ENCODE measurements around the gene PRKAG2.

- TF ChIP-seq RAD21 (IDR thresholded peaks at IDR 0.05; ENCODE audit: low read depth) = no peak
- TF ChIP-seq EGR1 (IDR thresholded peaks at IDR 0.05) = no peak
- no peak for TF ChIP-seq TEAD4 (IDR thresholded peaks at IDR 0.05)
- no peak for TF ChIP-seq TAF1 (IDR thresholded peaks at IDR 0.05; ENCODE audit: low read depth)
- TF ChIP-seq ZBTB7A (IDR thresholded peaks at IDR 0.05; ENCODE audit: low read depth) = no peak
- no peak for TF ChIP-seq TCF12 (IDR thresholded peaks at IDR 0.05; ENCODE audit: low read depth)
- TF ChIP-seq USF1 (IDR thresholded peaks at IDR 0.05) = no peak
- TF ChIP-seq REST (IDR thresholded peaks at IDR 0.05; ENCODE audit: low read depth) = no peak
Observed at GRCh38 chr7:151731022-151731441, 145.9 kb downstream of the PRKAG2 start.
